Measurements from ENCODE around the gene CALU. TPM values are rescaled to one million over a fixed set of nuclear protein-coding genes. Genes with fewer than 3 reads are reported as not detected.

Gene CALU
- total and polyA plus RNA-seq, 2 experiments from 2014 or later = 136 to 179 TPM

GRCh38 chr7:128814499-128814898 is 75.3 kb downstream of the CALU start (continued):
- TF ChIP-seq ZNF331 (CRISPR knock-in tag; IDR thresholded peaks at IDR 0.05; ENCODE audit: low read depth) = no peak
- no peak for TF ChIP-seq ZNF114 (CRISPR knock-in tag; IDR thresholded peaks at IDR 0.05)
- no peak for TF ChIP-seq NANOG (IDR thresholded peaks at IDR 0.05; ENCODE audit: borderline replicate concordance)
- TF ChIP-seq ZNF462 (CRISPR knock-in tag; IDR thresholded peaks at IDR 0.05) = no peak

GRCh38 chr7:128815289-128815942 is 76.3 kb downstream of the CALU start:
- Histone ChIP-seq H3K27me3 (ENCODE audit: insufficient read depth) (no peaks in the 10 kb centered on the region), H3K4me3 (no peak overlapping the region), H2AFZ (no peak overlapping the region), H3K79me2 (replicated peaks; ENCODE audit: insufficient read depth) (no peaks in the 10 kb centered on the region), H3K36me3 (ENCODE audit: insufficient read depth) (no peaks in the 10 kb centered on the region), H3K4me2 (no peak overlapping the region), H4K20me1 (replicated peaks; ENCODE audit: insufficient read depth) (peaks cover 3% of the 10 kb centered on the region; the same call in 1 of the 2 replicates), H3K27ac (ENCODE audit: low read depth) (no peak overlapping the region), H3K9me2 (ENCODE audit: insufficient read depth) (no peaks in the 10 kb centered on the region), H3F3A (replicated peaks; ENCODE audit: low read depth) (no peaks in the 10 kb centered on the region), H3K4me1 (ENCODE audit: insufficient read depth) (peaks cover 10% of the 10 kb centered on the region; the same call in 1 of the 2 replicates)
- Mint-ChIP-seq H3K36me3 (ENCODE audit: low read depth) (peaks cover 9% of the 10 kb centered on the region), H3K27ac (no peak overlapping the region), H3K4me1 (peaks cover 8% of the 10 kb centered on the region), H3K4me3 (no peak overlapping the region), H3K9me3 (no peaks in the 10 kb centered on the region), H3K27me3 (ENCODE audit: insufficient read depth, low read depth, poor library complexity) (peaks cover 3% of the 10 kb centered on the region)
- DNase-seq (ENCODE audit: low spot score) = no peak
- no peak for ATAC-seq
- no peak for TF ChIP-seq JUNB (IDR thresholded peaks at IDR 0.05; ENCODE audit: unreplicated experiment)
- no peak for TF ChIP-seq ZNF462 (CRISPR knock-in tag; IDR thresholded peaks at IDR 0.05)
- TF ChIP-seq POLR2AphosphoS5 (IDR thresholded peaks at IDR 0.05; ENCODE audit: low read depth) = no peak

All from GM23338 (cell line).